Esophagus muscularis mucosa (tissue), 4 donors: Measurements from ENCODE around the gene RMND5B. TPM values are rescaled to one million over a fixed set of nuclear protein-coding genes. Genes with fewer than 3 reads are reported as not detected.

ENCODE experiments used
- DNase-seq: peaks from one replicate; pipeline ENCODE4 v3.0.0-alpha.2; 2017; ENCODE audit errors: extremely low spot score
- H3K27ac ChIP-seq, 4 donors: fragments of 200-600 bp; sonication (generic); replicated peaks in 1 of 4; 1 replicate in 3 of 4; 2 replicates in 1 of 4; pipeline ENCODE4 v1.5.1; 2016 to 2019; ENCODE audit warnings: mild to moderate bottlenecking in 1 of 4
- H3K27me3 ChIP-seq, 4 donors: fragments of 200-600 bp; sonication (generic); one replicate each; pipeline versions ENCODE4 v1.5.1 to v1.6.0; 2016 to 2019
- H3K36me3 ChIP-seq, 4 donors: fragments of 200-600 bp; sonication (generic); one replicate each; pipeline ENCODE4 v1.5.1; 2016 to 2019
- H3K4me1 ChIP-seq, 4 donors: fragments of 200-600 bp; sonication (generic); one replicate each; pipeline ENCODE4 v1.5.1; 2016 to 2019
- H3K4me3 ChIP-seq, 4 donors: fragments of 200-600 bp; sonication (generic); 1 replicate in 2 of 4; 2 replicates in 2 of 4; pipeline ENCODE4 v1.5.1; 2016 to 2019; ENCODE audit warnings: mild to moderate bottlenecking in 4 of 4, moderate library complexity in 1 of 4
- H3K9me3 ChIP-seq, 4 donors: fragments of 200-600 bp; sonication (generic); 1 replicate in 3 of 4; 2 replicates in 1 of 4; pipeline ENCODE4 v1.5.1; 2016 to 2019
- CTCF ChIP-seq, 3 experiments: fragments of 200-600 bp in 2 of 3; fragments of 450-650 bp in 1 of 3; sonication (generic) in 2 of 3; IDR thresholded peaks; one replicate each; pipeline ENCODE4 v1.5.1; 2017 to 2019; ENCODE audit warnings: antibody characterized with exemption in 3 of 3, mild to moderate bottlenecking in 2 of 3, moderate library complexity in 1 of 3
- EP300 ChIP-seq: sonication (generic); formaldehyde crosslinking; IDR thresholded peaks from one replicate; pipeline ENCODE4 v1.6.1; 2017; ENCODE audit warnings: antibody characterized with exemption
- POLR2A ChIP-seq: fragments of 450-650 bp; IDR thresholded peaks from one replicate; pipeline ENCODE4 v1.6.1; 2017; ENCODE audit warnings: antibody characterized with exemption, moderate library complexity, mild to moderate bottlenecking, low read depth
- POLR2AphosphoS5 ChIP-seq, 2 donors: sonication (generic); formaldehyde crosslinking; IDR thresholded peaks; one replicate each; pipeline ENCODE4 v1.6.1; 2017; ENCODE audit warnings: antibody characterized with exemption in 2 of 2
- WGBS: methylation state at CpG from one replicate; pipeline ENCODE4 v1.1.5; 2018; 5-methylcytosine and 5-hydroxymethylcytosine counted together
- intact Hi-C: fragments of 100-400 bp; cut with DNase I; formaldehyde crosslinking; loops from one replicate; pipeline ENCODE4 v1.15.1; 2023
- total RNA-seq, 4 donors: library from RNA; depleted of rRNA; stranded (reverse); fragments of >200 nt; gene quantifications; one replicate each; pipeline versions ENCODE4 v1.1.0 to v1.2.1, GENCODE V29; 2016

RMND5B gene
- total RNA-seq, 4 donors from 2014 or later = 43.2 to 53.9 (median 45.4) TPM

DNA sequence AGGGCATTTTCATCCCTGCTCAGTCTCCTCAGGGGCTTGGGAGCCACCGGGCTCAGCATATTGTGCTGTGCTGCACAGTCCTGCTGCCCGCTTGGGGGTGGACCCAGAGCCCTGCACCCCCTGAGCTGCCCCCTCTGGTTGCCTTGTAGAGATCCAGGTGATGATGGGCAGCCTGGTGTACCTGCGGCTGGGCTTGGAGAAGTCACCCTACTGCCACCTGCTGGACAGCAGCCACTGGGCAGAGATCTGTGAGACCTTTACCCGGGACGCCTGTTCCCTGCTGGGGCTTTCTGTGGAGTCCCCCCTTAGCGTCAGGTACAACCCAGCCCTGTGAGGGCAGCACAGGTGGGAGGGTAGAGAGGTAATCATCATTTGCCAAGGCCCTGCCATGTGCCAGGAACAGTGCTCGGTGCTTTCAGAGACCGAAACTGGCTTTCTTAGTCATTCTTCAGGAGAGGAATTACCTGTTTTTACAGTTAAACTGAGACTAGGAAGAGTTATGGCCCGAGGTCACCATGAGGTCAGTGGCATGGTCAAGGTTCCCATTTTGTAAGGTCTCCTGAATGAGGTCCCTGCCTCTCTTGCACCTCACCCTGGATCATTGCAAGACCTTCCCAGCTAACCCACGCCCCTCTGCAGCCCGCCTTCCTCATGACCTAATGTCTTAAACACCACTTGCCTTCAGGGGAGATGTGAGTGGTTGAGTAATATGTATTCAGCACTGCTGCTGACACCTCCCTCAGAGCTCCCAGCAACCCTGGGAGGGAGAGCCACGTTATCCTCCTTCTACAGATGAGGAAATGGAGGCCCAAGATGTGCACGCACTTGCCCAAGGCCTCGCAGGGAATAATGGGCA lies 15.4 kb downstream of the RMND5B start:
- Histone ChIP-seq H3K4me3 (no peak overlapping the region), H3K36me3 (peaks cover 64 to 99% (median 97%) of the 10 kb centered on the region in 4 donors), H3K9me3 (no peaks in the 10 kb centered on the region), H3K27me3 (no peaks in the 10 kb centered on the region), H3K27ac (no peak overlapping the region), H3K4me1 (peaks cover 0 to 25% (median 21%) of the 10 kb centered on the region in 4 donors)
- no peak for DNase-seq
- intact Hi-C loops = no loop called here
- TF ChIP-seq CTCF (IDR thresholded peaks at IDR 0.05) (peak; percentile 47 to 69 (median 61)), EP300 (no peak)
- 78% methylated on average over 8 of the region's 14 CpGs for WGBS

- no peak for DNase-seq
- Histone ChIP-seq H3K9me3 (no peaks in the 10 kb centered on the region), H3K36me3 (peaks cover 64 to 93% (median 89%) of the 10 kb centered on the region in 4 donors), H3K27ac (no peak overlapping the region), H3K4me1 (peaks cover 8 to 37% (median 31%) of the 10 kb centered on the region in 4 donors), H3K4me3 (no peak overlapping the region), H3K27me3 (no peaks in the 10 kb centered on the region)
- intact Hi-C loops = no loop called here
- no peak for TF ChIP-seq POLR2AphosphoS5 (IDR thresholded peaks at IDR 0.05)
- no peak for TF ChIP-seq POLR2A
- no peak for TF ChIP-seq EP300
- no peak for TF ChIP-seq CTCF (IDR thresholded peaks at IDR 0.05)
- 84% methylated on average over 12 of the region's 15 CpGs for WGBS
These were observed 16.6 kb downstream of the RMND5B start for GRCh38 chr5:178147406-178147805.

DNA sequence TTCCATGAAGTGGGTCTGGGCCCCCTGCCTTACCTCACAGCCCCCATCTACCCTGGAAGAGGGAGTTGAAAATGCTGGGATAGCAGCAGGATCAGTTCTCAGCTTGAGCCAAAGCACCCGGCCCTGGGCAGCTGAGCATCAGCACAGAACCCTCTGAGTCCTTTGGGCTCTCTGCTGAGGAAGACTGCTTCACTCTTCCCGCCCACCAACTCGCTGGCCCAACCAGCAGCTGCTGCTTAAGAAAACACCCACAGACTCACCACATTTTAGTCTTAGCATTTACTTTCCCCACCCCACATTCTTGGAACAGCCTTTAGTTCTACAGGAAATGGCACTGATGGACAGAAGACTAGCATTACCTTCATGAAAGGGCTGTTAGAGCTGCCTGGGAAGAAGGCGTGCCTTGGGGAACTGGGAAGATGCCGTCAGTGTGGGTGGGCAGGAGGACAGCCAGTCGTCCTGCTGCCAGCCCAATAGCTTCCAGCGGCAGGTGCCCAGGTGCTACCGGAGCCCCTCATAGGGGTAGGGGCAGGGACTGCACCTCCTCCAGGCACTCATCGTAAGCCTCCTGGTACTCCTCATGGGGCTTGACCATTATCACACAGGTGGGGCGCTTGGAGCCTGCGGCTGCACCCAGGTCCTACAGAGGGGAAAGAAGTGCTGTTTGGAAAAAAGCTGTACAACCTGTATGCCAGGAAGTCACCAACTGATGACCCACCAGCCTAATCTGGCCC lies 18.6 kb downstream of the RMND5B start:
- intact Hi-C loops = no loop called here
- 75% methylated on average over 6 of the region's 11 CpGs for WGBS

More for the DNA sequence above, 18.6 kb downstream of the RMND5B start:
- H3K4me3 ChIP-seq = no peak overlapping the region
- no peak overlapping the region for H3K27ac ChIP-seq
- TF ChIP-seq EP300 = no peak
- TF ChIP-seq POLR2AphosphoS5 (IDR thresholded peaks at IDR 0.05) = no peak
- TF ChIP-seq CTCF (IDR thresholded peaks at IDR 0.05) = no peak
- no peak for TF ChIP-seq POLR2A
- H3K36me3 ChIP-seq = peaks cover 50 to 74% (median 69%) of the 10 kb centered on the region in 4 donors
- DNase-seq = no peak
- H3K9me3 ChIP-seq = no peaks in the 10 kb centered on the region
- peaks cover 16 to 33% (median 28%) of the 10 kb centered on the region in 4 donors for H3K4me1 ChIP-seq
- H3K27me3 ChIP-seq = no peaks in the 10 kb centered on the region
